Stimulated activated CD4-positive, alpha-beta T cell treated with anti-CD3 and anti-CD28 coated beads, Interleukin-1b, Interleukin-23, amount 100 ng/mL, for 4 hours (primary cell): Measurements from ENCODE around the gene ARHGAP10.

ENCODE experiments used
- DNase-seq, 2 donors: peaks; one replicate each; pipeline ENCODE4 v3.0.0-alpha.2; 2020; ENCODE audit warnings: low read depth in 2 of 2

Gene ARHGAP10, protein sequence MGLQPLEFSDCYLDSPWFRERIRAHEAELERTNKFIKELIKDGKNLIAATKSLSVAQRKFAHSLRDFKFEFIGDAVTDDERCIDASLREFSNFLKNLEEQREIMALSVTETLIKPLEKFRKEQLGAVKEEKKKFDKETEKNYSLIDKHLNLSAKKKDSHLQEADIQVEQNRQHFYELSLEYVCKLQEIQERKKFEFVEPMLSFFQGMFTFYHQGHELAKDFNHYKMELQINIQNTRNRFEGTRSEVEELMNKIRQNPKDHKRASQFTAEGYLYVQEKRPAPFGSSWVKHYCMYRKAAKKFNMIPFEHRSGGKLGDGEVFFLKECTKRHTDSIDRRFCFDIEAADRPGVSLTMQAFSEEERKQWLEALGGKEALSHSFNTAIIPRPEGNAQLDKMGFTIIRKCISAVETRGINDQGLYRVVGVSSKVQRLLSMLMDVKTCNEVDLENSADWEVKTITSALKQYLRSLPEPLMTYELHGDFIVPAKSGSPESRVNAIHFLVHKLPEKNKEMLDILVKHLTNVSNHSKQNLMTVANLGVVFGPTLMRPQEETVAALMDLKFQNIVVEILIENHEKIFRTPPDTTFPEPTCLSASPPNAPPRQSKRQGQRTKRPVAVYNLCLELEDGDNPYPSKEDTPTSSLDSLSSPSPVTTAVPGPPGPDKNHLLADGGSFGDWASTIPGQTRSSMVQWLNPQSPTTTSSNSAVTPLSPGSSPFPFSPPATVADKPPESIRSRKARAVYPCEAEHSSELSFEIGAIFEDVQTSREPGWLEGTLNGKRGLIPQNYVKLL

DNA sequence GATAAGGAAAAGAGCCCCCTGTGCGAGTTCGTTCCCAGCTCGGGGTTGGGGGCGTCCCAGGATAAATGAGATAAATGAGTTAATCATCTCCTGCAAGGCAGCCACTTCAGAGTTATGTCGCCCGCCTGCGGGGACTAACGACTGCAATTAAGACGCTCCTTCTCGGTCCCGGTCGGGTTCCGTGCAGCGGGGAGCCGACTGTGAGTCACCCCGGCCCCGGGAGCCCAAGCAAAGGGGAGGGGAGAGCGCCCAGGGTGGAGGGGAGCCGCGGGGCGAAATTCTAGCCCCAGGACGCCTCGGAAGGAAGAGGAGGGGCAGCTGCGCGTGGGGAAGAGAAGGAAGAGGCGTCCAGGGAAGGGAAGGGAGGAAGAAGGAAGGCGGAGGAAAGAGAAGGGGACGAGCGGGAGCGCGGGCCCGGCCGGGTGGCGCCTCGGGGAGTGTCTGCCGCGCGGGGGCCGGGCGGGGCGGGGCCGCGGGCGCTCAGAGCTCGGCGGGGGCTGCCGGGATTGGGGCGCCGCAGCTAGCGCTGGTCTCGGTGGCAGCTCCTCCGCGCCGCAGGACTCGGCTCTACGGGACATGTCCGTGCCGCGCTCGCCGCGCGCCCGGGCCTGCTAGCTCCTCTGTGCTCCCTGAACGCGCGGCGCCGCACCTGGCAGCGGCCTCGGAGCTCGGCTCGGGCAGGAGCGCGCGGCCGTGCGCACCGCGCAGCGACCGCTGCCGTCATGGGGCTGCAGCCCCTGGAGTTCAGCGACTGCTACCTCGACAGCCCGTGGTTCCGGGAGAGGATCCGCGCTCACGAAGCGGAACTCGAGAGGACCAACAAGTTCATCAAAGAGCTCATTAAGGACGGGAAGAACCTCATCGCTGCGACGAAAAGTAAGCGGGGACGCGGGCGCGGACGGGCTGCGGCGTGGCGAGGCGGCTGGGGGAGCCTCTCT, at the start of gene ARHGAP10:
Gene ARHGAP10, plus strand, starts transcription at position 509 of the 938 bp plus-strand sequence. Its CDS starts 214 bp downstream, at position 723.
- DNase-seq: peak; percentile 55 to 66

DNA sequence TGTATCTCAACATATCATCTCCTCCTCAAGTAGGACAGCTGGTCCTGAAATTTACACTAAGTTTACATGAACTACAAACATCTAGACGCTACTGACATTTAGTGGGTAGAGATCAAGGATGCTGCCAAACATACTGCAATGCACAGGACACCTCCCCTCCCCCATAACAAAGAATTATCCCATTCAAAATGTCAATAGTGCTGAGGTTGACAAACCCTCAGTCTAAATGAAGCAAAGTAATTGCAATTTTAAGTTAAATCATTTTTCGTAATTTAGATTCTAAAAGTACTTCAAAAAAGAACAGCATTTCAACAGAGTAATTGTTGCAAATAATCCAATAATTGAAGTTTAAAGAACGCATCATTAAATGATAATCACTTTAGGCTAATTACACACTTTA, 49.1 kb upstream of the ARHGAP10 start:
- no peak for DNase-seq

DNA sequence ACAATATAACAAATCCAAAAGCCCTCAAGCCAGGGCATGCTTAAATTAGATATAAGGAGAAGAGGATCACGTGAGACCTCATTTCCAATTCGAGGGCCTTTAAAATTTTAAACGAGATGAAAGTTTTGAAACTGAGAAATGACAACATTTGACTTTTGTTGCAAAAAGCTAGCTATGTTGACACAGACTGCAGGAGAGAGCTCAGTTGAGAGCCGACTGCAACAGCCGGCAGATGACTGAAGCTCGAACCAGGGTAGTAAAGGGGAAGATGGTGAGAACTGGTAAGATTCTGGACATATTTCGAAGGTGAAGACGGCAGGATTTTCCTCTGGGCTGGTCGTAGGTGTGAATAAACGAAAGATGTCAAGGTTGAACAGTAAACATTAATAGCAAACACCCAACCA, 48.7 kb upstream of the ARHGAP10 start:
- DNase-seq: no peak

DNA sequence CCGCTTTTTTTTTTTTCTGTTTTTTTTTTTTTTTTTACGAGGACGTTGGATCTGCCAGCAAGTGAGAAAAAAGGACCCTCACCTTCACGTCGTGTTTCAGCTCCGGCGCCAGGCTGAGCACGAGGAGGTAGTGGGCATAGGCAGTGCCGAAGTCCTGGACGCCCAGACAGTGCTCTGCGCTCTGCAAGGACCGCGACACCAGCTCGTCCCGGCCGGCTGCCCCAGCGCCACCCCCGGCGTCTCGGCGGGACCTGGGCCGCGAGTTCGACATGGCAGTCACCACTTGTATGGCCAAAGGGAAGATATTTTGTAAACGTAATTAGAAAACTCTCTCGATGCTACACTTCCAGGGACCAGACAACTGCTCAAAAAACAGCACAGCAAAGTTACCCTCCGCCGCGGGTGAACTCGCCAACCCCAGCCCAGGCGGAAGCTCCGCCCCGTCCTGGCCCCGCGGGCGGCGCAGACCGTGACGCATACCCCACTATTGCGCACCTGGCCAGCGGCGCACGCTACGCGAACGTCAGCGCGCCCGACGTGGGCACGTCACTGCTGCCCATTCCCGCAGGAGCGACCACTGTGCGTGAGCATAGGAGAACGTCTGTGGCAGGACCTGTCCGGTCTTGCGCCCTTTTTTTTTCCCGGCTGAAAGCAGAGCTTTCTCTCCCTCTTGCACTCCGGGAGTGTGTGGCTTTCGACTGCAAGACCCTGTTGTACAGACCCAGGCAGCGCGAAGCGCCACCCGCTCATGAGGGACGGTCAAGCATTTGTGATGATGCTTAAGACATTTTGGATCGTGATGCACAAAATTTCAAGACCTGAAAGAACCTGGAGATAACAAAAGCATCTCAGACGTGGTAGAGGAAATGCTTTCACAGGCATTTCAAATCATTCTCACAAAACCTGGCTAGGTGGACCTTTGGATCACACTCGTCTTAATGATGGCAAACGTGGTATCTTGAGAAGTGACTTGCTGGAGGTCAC, 47.9 kb upstream of the ARHGAP10 start, which contains the start of gene PRMT9:
Gene PRMT9, minus strand, starts transcription at position 447 of the 984 bp plus-strand sequence. Its CDS starts 176 bp downstream, at position 271.
- DNase-seq: peak; percentile 74 to 84

DNA sequence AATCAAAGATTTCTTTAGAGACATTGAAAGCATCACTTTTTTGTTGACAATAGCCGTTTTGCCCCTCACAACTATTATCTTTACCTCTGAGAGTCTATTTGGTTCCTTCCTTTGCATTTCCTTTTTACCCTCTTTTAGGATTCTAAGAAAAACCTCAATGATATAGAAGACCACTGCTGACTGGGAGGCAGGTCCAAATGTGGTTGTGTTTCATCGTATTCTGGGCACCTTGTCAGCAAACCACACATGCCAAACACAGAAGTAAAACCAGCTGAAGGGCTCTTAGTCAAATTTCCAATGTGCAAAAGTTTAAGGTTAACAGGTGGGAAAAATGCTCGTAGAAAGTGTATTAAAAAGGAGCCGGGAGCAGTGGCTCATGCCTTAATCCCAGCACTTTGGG, 42.8 kb upstream of the ARHGAP10 start:
- DNase-seq: no peak

DNA sequence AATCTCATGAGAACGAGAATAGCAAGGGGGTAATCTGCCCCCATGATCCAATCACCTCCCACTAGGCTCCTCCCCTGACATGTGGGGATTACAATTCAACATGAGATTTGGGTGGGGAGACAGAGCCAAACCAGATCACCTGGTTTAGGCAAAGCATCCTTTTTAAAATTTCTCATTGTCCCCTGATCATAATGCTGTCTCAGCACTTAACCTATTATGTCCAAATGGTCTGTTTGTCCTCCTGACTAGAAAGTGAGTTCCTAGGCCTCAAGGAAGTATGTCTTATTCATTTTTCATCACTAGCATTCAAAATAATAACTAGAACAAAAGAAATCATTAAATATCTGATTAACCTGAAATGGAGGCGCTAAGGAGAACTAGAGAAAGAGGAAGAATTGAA, 40.1 kb upstream of the ARHGAP10 start:
- no peak for DNase-seq

DNA sequence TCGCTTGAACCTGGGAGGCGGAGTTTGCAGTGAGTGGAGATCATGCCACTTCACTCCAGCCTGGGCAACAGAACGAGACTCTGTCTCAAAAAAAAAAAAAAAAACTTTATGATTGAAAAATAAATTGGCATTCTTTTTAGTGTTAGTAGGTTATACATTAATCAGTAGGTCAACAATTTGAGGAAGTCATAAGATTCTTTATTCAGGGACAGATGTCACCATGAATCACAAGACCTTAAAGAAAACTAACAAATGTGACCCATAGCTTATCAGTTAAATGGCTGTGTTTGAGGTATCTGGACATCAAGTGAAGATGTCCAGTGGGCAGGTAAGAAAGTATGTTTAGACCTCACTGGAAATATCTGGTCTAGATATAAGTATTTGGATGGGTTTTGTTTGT, 38.7 kb upstream of the ARHGAP10 start:
- no peak for DNase-seq

DNA sequence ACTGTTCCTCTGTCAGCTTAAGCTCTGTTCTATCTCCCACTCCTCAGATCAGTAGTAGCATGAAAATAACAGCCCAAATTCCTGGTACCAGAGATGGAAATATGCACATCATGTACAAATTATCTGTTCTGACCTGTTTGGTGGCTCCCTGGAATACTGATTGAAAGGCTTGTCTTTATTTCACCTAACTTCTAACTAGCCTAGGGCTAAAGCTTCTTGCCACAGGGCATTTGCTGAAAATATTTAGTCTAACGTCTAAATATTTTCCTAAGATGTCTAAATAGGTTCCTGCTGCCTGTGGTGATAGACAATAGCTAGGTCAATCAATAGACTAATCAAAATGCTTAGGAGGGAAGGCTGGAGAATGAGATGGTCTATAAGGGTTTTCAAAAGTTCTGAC, 35.0 kb upstream of the ARHGAP10 start:
- DNase-seq: no peak

DNA sequence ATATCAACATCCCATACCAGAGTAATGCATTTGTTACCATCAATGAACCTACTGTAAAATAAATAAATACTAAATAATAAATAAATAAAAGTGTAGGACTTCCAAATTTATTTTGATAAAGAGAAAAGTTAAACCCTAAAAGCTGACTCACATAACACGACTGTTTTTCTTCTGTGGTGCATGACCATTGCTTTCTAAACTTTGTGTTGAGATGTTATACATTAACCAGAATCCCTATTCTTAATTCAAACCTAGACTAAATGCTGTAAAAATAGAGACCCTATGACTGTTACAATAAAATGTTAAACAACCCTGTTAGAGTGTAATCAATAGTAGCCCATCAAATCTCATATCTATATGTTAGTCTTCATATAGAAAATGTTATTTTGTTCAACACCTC, 27.0 kb upstream of the ARHGAP10 start:
- no peak for DNase-seq

DNA sequence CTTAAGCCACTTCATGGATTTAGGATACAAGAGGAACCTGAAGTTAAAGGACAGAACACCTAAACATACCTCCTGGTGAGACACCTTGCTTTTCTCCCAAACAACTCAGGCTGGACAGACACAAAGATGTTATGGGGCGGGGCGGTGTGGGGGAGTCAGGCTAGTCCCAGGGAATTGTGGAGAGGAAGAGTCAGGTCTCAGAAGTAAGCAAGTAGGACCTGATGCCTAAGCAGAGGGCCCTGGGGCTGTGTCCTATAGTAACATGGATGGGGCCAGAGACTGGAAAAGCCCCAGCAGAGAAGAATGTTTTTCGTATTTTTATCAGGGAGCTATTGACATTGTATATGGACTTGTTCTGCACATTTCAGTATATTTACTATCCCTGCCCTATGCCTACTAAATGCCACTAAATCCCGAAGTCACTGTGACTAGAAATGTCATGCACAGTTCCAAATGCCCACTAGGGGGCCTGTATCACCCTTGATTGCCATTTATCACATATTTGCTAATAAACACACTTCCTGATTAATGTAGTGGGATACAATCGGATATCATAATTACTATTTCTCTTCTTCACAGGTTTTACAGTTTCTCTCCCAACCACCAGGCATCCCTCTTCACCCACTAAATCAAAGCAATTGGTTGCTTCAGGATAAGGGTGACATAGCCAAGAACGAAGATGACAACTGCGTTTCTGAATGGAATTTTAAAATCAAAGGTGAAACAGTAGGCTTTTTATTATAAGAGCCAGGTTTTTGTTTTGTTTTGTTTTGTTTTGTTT, 23.8 kb upstream of the ARHGAP10 start:
- DNase-seq: peak in 1 of 2 donors; percentile 48

DNA sequence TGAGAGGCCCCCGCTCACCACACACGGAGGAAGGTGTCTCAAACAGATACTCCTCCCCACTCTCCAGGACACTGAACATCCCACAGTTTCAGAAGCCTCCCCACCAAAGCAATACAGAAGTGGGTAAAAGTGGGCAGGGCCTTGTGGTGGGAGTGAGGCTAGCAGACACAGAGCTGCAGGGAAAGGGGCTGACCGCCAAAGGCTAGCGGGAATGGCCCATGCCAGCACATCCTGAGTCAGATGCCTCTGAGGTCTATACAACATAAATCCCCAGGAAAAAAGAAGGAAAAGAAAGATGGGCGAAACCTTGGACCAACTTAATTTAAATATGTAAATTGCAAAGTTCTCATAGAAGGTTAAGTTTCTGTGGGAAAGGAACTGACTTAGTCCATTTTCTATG, 21.9 kb upstream of the ARHGAP10 start:
- no peak for DNase-seq

DNA sequence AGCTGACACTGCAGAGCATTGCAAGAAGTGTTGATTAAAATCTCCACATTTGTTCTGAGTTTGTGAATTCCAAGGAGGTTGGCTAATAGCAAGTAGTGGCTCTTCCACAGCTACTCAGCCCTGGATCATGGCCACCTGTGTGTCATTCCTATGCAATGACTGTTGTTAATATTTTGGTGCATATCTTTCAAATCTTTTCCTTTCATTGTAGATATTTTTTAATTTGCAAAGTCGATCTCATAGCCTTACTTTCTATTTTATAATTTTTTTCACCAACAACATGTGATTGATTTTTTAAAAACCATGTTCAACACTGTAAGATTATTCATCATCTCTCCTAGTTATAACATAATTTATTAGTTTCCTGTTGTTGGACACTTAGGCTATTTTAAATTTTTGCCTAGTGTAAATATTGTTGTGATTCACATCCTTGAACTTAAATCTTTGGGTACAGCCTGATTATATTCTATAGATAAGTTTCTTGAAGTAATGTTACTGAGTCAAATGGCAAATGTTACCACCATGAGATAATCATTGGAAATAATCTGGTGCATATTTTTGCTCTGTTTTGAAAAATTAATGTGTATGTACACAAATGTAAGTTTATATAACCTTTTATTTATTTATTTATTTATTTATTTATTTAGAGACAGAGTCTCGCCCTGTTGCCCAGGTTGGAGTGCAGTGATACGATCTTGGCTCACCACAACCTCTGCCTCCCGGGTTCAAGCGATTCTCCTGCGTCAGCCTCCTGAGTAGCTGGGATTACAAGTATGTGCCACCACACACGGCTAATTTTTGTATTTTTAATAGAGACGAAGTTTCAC, 17.1 kb upstream of the ARHGAP10 start:
- DNase-seq: no peak

DNA sequence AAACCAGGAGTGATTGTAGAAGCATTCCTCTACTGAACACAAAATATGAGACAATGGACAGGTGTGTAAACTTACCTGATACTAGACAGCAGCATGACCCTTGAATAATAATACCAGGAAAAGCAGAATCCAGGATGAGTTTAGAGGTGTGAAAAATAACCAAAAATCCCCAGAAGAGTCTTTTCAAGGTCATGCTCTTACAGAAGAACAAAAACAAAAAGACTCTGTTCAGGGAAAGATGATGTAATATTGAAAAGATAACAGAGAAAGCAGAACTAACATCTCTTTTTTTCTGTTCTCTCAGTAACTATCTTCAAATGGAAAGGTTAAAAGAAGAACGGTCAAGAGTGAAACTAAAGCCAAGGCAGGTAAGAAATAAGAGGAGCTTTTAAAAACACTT, 14.0 kb upstream of the ARHGAP10 start:
- DNase-seq: no peak

DNA sequence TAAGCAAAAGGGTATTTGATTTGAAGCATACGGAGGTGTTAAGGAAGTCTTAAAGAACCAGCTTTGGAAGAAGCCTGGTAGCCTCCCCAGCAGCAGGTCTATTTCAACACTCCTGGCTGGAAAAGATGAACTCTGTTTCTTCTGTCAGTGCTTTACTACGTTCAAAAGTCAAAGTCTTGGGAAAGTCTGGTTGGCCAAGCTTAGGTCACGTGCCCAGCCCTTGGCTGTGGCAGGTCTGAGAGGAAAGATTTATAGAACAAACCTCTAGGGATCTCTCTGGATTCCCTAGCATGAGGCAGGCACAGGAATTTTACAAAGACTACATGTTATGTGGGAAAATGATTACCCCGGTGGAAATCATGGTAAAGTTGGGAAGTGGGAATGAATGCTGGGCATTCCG, 8.6 kb upstream of the ARHGAP10 start:
- DNase-seq: no peak

DNA sequence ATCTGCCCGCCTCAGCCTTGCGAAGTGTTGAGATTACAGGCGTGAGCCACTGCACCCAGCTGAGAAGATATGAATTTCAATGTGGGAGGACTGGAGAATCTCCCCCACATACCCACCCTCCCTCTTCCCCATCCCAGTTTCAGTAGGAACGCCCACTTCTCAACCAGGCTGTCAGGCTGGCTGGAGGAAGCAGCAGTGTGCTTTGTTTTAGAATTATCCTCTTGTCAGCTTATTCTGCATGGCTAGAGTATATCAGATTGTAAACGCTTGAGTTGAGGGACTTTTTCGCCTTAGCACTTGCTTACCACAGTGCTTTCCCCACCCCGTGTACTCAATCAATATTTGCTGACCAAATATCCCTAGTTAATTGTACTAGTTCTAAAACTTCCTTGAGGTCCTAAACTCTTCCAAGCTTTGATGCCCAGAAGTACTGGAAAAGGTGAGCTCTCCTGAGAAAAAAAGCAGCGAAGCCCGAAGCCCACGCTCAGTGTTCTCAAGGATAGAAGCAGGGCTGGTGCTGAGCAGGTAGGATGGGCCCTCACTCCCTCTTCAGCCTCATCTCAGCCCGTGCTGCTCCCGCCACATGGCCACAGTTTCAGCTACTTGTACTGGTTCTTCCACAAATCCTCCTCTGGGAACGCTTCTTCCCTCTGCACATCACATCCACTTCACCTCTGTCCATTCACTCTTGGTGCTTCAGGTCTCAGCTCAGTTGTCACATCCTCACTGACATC, 7.3 kb upstream of the ARHGAP10 start:
- no peak for DNase-seq

DNA sequence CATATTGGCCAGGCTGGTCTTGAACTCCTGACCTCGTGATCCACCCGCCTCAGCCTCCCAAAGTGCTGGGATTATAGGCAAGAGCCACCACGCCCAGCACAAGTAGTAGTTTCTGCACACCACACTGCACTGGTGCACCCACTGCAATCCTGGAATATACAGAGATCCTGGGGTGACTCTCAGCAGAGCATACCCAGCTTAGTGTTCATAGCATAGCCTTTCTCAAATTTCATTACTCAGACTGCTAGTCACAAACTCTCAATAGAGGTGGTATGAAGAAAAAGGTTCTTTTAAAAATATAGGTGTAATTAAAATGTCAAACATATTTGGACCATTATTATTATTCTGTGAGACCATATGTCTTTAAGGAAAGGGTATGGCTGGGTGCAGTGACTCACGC, 6.2 kb upstream of the ARHGAP10 start:
- DNase-seq: no peak

DNA sequence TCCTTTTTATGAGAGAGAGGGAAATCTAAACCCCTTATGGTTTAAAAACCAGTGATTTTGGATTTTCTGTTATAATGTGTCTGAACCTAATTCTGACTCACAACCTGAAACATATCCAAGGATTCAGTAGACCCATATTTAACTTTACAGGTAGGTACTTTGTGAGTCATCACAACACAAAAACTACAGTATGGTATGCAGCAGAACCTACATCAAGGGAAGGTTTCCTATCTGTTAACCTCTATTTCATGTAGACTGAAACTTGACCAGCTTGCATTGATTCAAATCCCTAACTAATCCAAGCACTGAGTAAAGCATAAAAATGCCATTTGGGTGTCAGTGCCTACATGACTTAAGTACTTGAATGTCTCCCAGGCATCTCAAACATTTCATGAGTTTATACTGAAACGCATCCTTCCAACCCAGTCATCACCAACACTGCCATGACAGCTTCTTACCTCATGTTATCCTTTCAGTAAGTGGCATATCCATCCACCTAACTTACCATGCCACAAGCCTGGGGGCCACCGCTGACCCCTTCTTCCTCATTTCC, 4.3 kb upstream of the ARHGAP10 start:
- no peak for DNase-seq

DNA sequence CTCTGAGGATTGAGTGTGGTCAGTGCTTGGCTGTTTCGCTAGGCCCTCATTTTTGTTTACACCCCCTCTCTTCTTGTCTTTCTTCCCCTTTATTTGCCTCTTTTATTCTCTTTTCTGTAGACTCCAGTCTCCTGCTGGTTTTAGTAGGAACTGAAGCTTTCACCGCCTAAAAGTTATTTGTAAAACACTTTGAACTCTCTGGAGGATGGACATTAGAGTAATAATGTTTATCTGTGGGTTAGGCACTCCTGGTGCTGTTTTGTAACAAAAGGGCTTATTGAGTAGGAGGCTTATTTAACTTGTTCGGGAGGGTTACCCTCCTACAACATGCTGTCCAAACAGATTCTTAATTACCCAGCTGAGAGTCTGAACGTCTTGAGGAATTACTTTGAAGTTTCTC, 1.6 kb upstream of the ARHGAP10 start:
- DNase-seq: no peak
